ENCODE results near the gene SPRED2.

The SPRED2 gene

DNA sequence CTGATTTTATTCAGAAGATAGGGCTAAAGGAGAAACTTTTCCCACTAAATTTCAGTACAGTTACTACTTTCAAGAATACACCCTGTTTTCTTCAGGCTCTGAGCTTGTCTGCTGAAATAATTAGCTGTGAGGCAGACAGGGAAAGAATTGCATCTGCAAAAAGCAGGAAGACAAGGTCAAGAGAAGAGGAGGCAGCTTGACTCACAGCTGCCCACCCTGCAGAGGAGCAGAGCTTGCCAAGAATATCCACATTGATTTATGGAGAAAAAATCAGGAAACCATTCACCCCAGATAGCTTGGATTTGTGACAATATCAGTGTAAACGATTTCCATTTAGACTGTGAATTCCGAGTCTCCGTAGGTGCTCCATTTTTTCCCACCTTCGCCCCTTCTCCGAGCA, 155.8 kb downstream of the SPRED2 start:
- DNase-seq (ENCODE audit: low read depth) = no peak

DNA sequence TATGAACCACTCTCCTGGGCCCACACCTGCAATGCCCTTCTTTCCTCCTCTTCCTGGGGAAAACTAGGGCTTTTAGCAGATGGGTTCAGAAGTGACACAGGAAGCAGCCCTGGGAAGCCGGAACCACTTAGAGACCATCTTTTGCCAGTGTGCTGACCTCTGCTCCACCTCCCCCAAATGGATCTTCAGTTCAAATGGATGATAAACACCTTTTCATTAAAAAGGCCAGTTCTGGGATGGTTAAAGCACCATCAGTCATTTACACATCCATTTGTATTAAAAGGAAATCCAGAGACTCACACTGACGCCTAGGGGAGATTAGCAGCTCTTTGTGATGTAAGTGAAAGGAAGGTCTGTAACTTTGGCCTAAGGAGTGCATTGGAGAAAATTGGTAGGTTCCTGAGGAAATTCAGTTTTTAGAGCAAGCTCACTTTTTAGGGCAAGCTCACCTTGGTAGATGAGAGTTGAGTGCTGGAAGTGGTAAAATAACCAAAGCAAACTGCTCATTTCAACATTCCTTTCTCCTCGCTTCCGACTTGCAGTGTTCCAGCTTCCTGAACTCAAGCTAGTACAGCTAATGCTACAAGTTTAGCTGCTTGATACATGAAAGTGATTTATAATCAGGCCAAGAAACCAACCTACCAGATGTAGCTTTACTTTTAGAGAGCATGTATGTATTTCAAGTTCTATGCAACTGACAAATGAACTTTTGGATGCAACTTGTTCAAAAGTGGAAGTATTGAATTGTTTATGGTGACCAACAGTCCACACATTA, 157.1 kb downstream of the SPRED2 start:
- no peak for DNase-seq (ENCODE audit: low read depth)

DNA sequence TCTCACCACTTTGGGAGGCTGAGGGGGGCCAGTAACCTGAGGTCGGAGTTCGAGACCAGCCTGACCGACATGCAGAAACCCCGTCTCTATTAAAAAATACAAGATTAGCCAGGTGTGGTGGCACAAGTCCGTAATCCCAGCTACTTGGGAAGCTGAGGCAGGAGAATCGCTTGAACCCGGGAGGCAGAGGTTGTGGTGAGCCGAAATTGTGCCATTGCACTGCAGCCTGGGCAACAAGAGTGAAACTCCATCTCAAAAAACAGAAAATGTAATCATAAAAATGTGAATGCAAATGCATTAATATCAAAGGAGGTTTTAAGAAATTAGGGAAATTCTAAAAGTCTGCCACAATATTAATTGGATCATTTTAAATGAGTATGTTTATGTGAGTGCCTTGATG, 159.1 kb downstream of the SPRED2 start:
- DNase-seq (ENCODE audit: low read depth) = no peak

DNA sequence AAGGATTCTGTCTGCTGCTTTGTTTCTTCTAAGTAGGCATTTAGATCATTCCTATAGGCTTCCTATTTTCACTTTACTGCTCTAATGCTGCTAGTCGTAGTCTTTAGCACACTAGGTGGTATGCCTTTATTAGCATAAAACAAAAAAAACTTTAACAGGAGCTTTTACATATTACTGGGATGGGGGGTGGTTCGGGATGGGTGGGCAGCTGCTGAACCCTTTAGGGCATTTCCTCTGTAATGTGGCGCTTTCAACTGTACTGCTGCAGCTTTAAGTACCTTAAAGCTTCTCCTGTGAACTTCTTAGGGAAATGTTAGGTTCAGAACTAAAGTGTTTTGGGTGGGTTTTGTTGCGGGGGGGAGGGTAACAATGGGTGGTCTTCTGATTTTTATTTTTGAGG, 163.4 kb downstream of the SPRED2 start:
- no peak for DNase-seq (ENCODE audit: low read depth)

DNA sequence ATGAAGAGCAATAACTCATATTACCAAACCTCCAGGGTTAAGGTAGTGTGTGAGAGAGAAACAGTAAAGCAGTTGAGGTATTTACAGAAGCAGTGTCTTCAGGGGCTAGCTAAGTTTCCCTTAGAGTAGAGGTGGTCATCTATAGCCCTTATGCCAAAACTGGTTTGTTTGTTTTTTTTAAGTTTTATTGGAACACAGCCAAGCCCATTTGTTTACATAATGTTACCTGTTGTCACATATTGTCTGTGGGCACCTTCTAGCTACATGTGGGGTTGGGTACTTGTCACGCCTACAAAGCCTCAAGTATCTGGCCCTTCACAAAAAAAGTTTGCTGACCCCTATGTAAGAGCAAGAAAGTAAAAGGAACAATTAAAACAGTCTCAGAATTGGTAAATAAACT, 165.4 kb downstream of the SPRED2 start:
- DNase-seq (ENCODE audit: low read depth) = no peak

DNA sequence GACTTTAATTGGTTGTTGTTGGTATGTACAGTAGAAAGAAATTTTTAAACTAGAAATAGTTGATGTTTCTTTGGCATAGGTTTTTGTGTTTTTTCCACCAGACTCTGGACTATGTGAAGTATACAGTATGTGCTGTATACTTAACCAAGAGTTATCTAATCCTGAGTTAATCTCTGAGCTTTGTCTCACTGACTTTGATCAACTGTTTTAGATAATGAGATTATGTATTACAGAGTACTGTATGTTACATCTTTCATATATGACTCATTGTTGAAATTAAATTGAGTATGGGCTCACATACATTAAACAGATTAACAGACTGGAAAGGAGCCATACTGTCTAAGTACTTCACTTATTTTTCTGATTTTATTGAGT, 166.7 kb downstream of the SPRED2 start:
- DNase-seq (ENCODE audit: low read depth) = no peak

DNA sequence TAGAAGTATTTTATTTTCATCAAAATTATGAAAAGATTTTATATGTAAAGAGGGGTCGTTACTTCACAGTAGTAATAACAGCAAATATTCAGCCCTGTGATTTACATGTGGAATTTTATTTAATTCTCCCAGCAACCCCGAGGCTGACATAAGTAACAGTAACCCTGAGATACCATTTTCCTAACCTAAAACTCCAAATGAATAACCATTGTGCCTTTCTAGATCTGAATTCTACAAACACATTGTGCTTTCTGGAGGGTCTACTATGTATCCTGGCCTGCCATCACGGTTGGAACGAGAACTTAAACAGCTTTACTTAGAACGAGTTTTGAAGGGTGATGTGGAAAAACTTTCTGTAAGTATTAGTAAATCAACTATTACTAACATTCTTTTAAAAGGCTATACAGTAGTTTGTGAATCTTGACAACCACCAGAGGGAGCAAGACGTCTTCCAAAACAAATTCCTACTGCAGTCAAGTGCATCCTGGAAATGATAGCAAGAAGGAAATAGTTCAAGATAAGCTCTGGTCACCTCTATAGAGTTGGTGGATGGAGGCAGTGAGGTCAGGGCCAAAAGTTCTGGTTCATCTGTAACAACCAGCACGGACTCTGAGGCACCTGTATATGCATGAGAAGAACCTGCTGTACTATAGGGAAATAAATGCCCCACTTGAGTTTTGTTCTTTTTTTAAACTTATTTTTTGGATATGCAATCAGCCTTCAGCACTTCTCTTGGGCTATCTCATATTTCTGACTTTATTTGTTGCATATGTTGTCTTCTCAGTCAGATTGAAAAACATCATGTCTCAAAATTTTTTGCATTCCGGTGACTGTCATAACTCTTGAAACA, 167.4 kb downstream of the SPRED2 start:
- no peak for DNase-seq (ENCODE audit: low read depth)

DNA sequence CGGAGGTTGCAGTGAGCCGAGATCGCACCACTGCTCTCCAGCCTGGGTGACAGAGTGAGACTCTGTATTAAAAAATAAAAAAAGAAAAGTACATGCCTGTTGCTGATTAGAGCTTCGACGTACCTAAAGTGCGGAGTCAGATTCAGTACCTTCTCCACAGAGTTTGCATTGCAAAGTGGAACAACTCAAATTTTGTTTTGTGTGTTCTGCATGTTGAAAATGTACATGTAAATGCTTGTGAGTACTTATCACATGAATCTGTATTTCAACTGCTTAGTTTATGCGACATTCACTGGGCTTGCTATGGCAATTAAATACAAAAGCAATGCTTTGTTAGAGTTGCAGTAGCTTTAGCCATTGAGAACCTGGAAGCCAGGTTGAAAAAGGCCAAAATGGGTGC, 168.4 kb downstream of the SPRED2 start:
- no peak for DNase-seq (ENCODE audit: low read depth)

DNA sequence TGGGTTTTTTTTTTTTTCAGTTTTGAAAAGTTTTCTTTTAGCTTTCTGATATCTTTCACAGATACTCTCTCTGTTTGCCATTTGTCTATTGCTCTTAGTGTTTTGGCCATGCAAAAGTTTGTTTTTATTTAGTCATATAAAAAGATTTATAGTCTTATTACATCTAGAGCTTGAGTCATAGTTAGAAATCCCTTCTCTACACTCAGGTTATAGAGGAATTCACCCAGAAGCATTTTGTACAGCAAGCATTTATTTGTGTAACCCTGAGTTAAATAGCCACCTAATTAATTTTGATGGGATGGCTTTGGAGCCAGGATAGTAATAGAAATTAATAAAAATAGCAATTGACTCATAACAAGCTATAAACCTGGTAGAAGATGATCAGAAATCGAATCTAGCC, 169.1 kb downstream of the SPRED2 start:
- DNase-seq (ENCODE audit: low read depth) = no peak

DNA sequence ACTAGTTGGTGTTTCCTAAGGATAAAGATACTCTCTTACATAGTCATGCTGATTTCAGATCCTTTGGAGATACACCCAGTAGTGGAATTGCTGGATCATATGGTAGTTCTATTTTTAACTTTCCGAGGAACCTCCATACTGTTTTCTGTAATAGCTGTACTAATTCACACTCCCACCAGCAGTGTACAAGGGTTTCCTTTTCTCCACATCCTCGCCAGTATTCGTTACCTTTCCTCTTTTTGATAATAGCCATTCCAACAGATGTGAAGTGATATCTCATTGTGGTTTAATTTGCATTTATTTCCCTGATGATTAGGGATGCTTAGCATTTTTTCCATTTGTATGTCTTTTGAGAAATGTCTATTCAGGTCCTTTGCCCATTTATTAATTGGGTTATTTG, 170.7 kb downstream of the SPRED2 start:
- no peak for DNase-seq (ENCODE audit: low read depth)

All from activated T-cell treated with anti-CD3 and anti-CD28 coated beads for 1 hour (primary cell).